GM12874 (cell line): ENCODE data around the gene AGBL4.

Experiments
- CTCF ChIP-seq: IDR thresholded peaks from 2 replicates; pipeline ENCODE4 v1.5.1; 2011; ENCODE audit warnings: low read depth, mild to moderate bottlenecking, control low read depth, low read length, moderate library complexity; ENCODE audit not compliant: insufficient read depth

AGBL4 gene

GRCh38 chr1:48792961-48793360 lies 1230.8 kb downstream of the AGBL4 start:
- no peak for TF ChIP-seq CTCF

GRCh38 chr1:48790397-48790796 lies 1233.4 kb downstream of the AGBL4 start:
- TF ChIP-seq CTCF: no peak

GRCh38 chr1:48789903-48790302 lies 1233.9 kb downstream of the AGBL4 start:
- TF ChIP-seq CTCF: no peak

GRCh38 chr1:48785869-48786268 lies 1237.9 kb downstream of the AGBL4 start:
- TF ChIP-seq CTCF: no peak

- TF ChIP-seq CTCF: no peak
These were observed 1239.5 kb downstream of the AGBL4 start for GRCh38 chr1:48784301-48784700.

GRCh38 chr1:48777219-48777895 lies 1246.4 kb downstream of the AGBL4 start:
- TF ChIP-seq CTCF: no peak

GRCh38 chr1:48776393-48777218 lies 1247.1 kb downstream of the AGBL4 start, which contains the start of gene BEND5:
TSS of gene BEND5 (minus strand) at chr1:48776891. CDS start at chr1:48776831, 60 bp downstream.
- TF ChIP-seq CTCF: no peak
